Measurements from ENCODE around the gene MAP3K3.

- no peak for TF ChIP-seq CTCF (IDR thresholded peaks at IDR 0.05 in 2 of 3, conservative IDR thresholded peaks at IDR 0.05 in 1 of 3; ENCODE audit: insufficient read depth in 2 of 3, low read depth in 1 of 3, low read length in 3 of 3)
- no peak for TF ChIP-seq HMGXB4 (CRISPR knock-in tag; IDR thresholded peaks at IDR 0.05)
- no peak for TF ChIP-seq EZH2 (IDR thresholded peaks at IDR 0.05; ENCODE audit: borderline replicate concordance, low read depth, low read length)
- TF ChIP-seq FOXJ3 (CRISPR knock-in tag; IDR thresholded peaks at IDR 0.05) = no peak
- no peak for TF ChIP-seq ZNF668 (CRISPR knock-in tag; IDR thresholded peaks at IDR 0.05)
- no peak for TF ChIP-seq ZFX (CRISPR knock-in tag; IDR thresholded peaks at IDR 0.05)
- TF ChIP-seq DEAF1 (CRISPR knock-in tag; IDR thresholded peaks at IDR 0.05) = no peak
- no peak for TF ChIP-seq CHD2 (IDR thresholded peaks at IDR 0.05; ENCODE audit: low read depth, low read length)
- TF ChIP-seq ARID1B (IDR thresholded peaks at IDR 0.05) = no peak
- no peak for TF ChIP-seq ZBTB33 (CRISPR knock-in tag; IDR thresholded peaks at IDR 0.05)
- TF ChIP-seq ATF2 (CRISPR knock-in tag; IDR thresholded peaks at IDR 0.05) = no peak
Measured at GRCh38 chr17:63647065-63647725, 25.0 kb downstream of the MAP3K3 start.
